K562 (cell line): Measurements from ENCODE around the gene SCTR. TPM values are rescaled to one million over a fixed set of nuclear protein-coding genes. Genes with fewer than 3 reads are reported as not detected.

ENCODE experiments used
- ATAC-seq: fragments of 200-7000 bp; cut with Tn5 transposase; 3 replicates; pipeline ENCODE4 v1.9.1; 2020; ENCODE audit warnings: moderate library complexity
- BruUV-seq: library from RNA; stranded (reverse); fragments of 400-500 nt; replicated peaks from 2 replicates; lab custom pipeline; 2021; lab: Mats Ljungman, UMichigan
- CTCF ChIA-PET: fragments of 300-600 bp; formaldehyde crosslinking; extraction: SDS; loops from one replicate; lab custom pipeline; 2021; ENCODE audit warnings: low intra/inter-chr PET ratio; lab: Yijun Ruan, JAX
- POLR2A ChIA-PET: fragments of 300-600, 350-650 bp; sonication (Branson Sonifier 250); formaldehyde crosslinking; extraction: SDS; loops from one replicate; lab custom pipeline; 2021; ENCODE audit warnings: antibody characterized with exemption, inconsistent platforms; lab: Yijun Ruan, JAX
- DNase-seq, 4 experiments: peaks; one replicate each; pipeline versions ENCODE4 v3.0.0 to v3.0.0-alpha.2; 2011 to 2018; ENCODE audit warnings: low spot score in 3 of 4, mixed read lengths in 3 of 4; ENCODE audit errors: extremely low read depth in 1 of 4
- FAIRE-seq: peaks from 2 replicates; lab custom pipeline; 2011; peaks lifted over from hg19 to GRCh38; lab: Jason Lieb, UNC
- H2AFZ ChIP-seq: 2 replicates; pipeline ENCODE4 v1.6.0; 2011; ENCODE audit warnings: low read depth, low read length, control low read depth, inconsistent platforms
- H3K27ac ChIP-seq: fragments of 200-600 bp; 3 replicates; pipeline ENCODE4 v1.8.0; 2011; ENCODE audit warnings: low read depth, mild to moderate bottlenecking, control low read depth, inconsistent platforms, low read length, moderate library complexity, mixed read lengths; ENCODE audit errors: extremely low read depth
- H3K27me3 ChIP-seq, 2 experiments: fragments of 300-600 bp in 1 of 2; 2 replicates in 1 of 2; 3 replicates in 1 of 2; pipeline versions ENCODE4 v1.6.0 to v1.8.0; 2011; ENCODE audit warnings: inconsistent platforms in 2 of 2, low read length in 2 of 2, mild to moderate bottlenecking in 1 of 2, mixed read lengths in 1 of 2, moderate library complexity in 1 of 2; ENCODE audit not compliant: control insufficient read depth in 2 of 2, insufficient read depth in 2 of 2
- H3K36me3 ChIP-seq: fragments of 300-600 bp; 3 replicates; pipeline ENCODE4 v1.8.0; 2011; ENCODE audit warnings: mild to moderate bottlenecking, low read length, inconsistent platforms; ENCODE audit not compliant: control insufficient read depth, insufficient read depth
- H3K4me1 ChIP-seq, 2 experiments: fragments of 200-600 bp in 1 of 2; replicated peaks in 1 of 2; 2 replicates in 1 of 2; 3 replicates in 1 of 2; pipeline versions ENCODE4 v1.5.1 to v1.8.0; 2011; ENCODE audit warnings: inconsistent platforms in 2 of 2, low read length in 2 of 2, mild to moderate bottlenecking in 1 of 2, mixed read lengths in 1 of 2, moderate library complexity in 1 of 2; ENCODE audit not compliant: control insufficient read depth in 2 of 2, insufficient read depth in 2 of 2
- H3K4me2 ChIP-seq: 2 replicates; pipeline ENCODE4 v1.6.1; 2011; ENCODE audit warnings: low read length, control low read depth, inconsistent platforms, mixed read lengths; ENCODE audit not compliant: insufficient read depth
- H3K4me3 ChIP-seq: fragments of 200-600 bp; sonication (generic), shearing (Covaris generic); 2 replicates; pipeline ENCODE4 v1.5.1; 2016; ENCODE audit warnings: control low read depth, inconsistent platforms
- H3K79me2 ChIP-seq: fragments of 200-600 bp; 3 replicates; pipeline ENCODE4 v1.8.0; 2011; ENCODE audit warnings: low read length, inconsistent platforms; ENCODE audit not compliant: control insufficient read depth, insufficient read depth
- H3K9ac ChIP-seq, 2 experiments: 2 replicates each; pipeline versions ENCODE4 v1.6.0 to v1.6.1; 2011; ENCODE audit warnings: low read depth in 2 of 2, low read length in 2 of 2, control low read depth in 1 of 2, inconsistent platforms in 1 of 2, mild to moderate bottlenecking in 1 of 2, mixed read lengths in 1 of 2; ENCODE audit not compliant: insufficient read depth in 1 of 2
- H3K9me1 ChIP-seq: one replicate; pipeline ENCODE4 v1.6.0; 2011; ENCODE audit warnings: inconsistent platforms, mild to moderate bottlenecking, low read length, moderate library complexity; ENCODE audit not compliant: control insufficient read depth, insufficient read depth
- H3K9me3 ChIP-seq: replicated peaks from 2 replicates; pipeline ENCODE4 v1.5.1; 2011; ENCODE audit warnings: low read depth, low read length, inconsistent platforms; ENCODE audit not compliant: control insufficient read depth, insufficient read depth
- H4K20me1 ChIP-seq: replicated peaks from 2 replicates; pipeline ENCODE4 v1.6.1; 2011; ENCODE audit warnings: low read length, inconsistent platforms, mixed read lengths; ENCODE audit not compliant: control insufficient read depth, insufficient read depth
- BCLAF1 ChIP-seq, 2 experiments: fragments of 450-650 bp in 1 of 2; IDR thresholded peaks; 2 replicates each; pipeline ENCODE4 v1.6.1; 2011 to 2017; ENCODE audit warnings: low read depth in 2 of 2, antibody characterized with exemption in 1 of 2, borderline replicate concordance in 1 of 2, low read length in 1 of 2, mild to moderate bottlenecking in 1 of 2, mixed read lengths in 1 of 2; ENCODE audit not compliant: control insufficient read depth in 1 of 2
- CEBPZ ChIP-seq: fragments of 150-350 bp; IDR thresholded peaks from 2 replicates; pipeline ENCODE4 v1.6.1; 2014; ENCODE audit warnings: low read depth, mild to moderate bottlenecking, low read length, borderline replicate concordance
- CHD1 ChIP-seq: fragments of 200-600 bp; sonication (generic); IDR thresholded peaks from one replicate; pipeline ENCODE4 v1.6.1; 2012; ENCODE audit warnings: mild to moderate bottlenecking, moderate library complexity, low read length, inconsistent platforms
- NFRKB ChIP-seq: fragments of 450-650 bp; IDR thresholded peaks from 2 replicates; pipeline ENCODE4 v1.6.1; 2016; ENCODE audit warnings: low read depth
- PHB ChIP-seq: fragments of 250-450 bp; sonication (Bioruptor Pico); IDR thresholded peaks from 2 replicates; pipeline ENCODE4 v1.5.0; 2021
- POLR2AphosphoS5 ChIP-seq: IDR thresholded peaks from 2 replicates; pipeline ENCODE4 v1.6.1; 2011; ENCODE audit warnings: mild to moderate bottlenecking, low read depth, low read length, moderate library complexity; ENCODE audit not compliant: control insufficient read depth, insufficient read depth
- RAD51 ChIP-seq: fragments of 450-650 bp; IDR thresholded peaks from 2 replicates; pipeline ENCODE4 v1.7.1; 2016; ENCODE audit warnings: low read depth, mild to moderate bottlenecking, borderline replicate concordance
- SMAD4 ChIP-seq: fragments of 250-450 bp; sonication (Bioruptor Pico); conservative IDR thresholded peaks from 2 replicates; pipeline ENCODE4 v1.8.0; 2021; ENCODE audit warnings: inconsistent platforms, mild to moderate bottlenecking, moderate library complexity
- SNRNP70 ChIP-seq: fragments of 200-400 bp; formaldehyde crosslinking; optimal IDR thresholded peaks from 2 replicates; pipeline ENCODE3; 2017; ENCODE audit warnings: low read depth, low read length
- ZC3H4 ChIP-seq: sonication (generic); formaldehyde crosslinking; IDR thresholded peaks from 2 replicates; pipeline ENCODE4 v1.9.0; 2021; ENCODE audit warnings: missing genetic modification reagents, borderline replicate concordance
- ZNF165 ChIP-seq: fragments of 250-450 bp; sonication (Bioruptor Pico); IDR thresholded peaks from 2 replicates; pipeline ENCODE4 v1.4.0; 2020; ENCODE audit warnings: borderline replicate concordance
- WGBS: fragments of 100-300 bp; shearing (Covaris generic); methylation state at CpG from one replicate; pipeline ENCODE4 v1.1.6; 2016; ENCODE audit warnings: low coverage, mixed read lengths; ENCODE audit not compliant: insufficient coverage; ENCODE audit errors: missing lambda C conversion rate; 5-methylcytosine and 5-hydroxymethylcytosine counted together
- in situ Hi-C: fragments of 300-500 bp; cut with MboI; formaldehyde crosslinking; loops from 4 replicates; pipeline ENCODE4 v1.15.0; 2018; ENCODE audit warnings: inconsistent platforms, mixed read lengths
- intact Hi-C: fragments of 100-400 bp; cut with micrococcal nuclease; formaldehyde crosslinking; loops from 2 replicates; pipeline ENCODE4 v1.14.2; 2022
- polyA plus RNA-seq, 8 experiments: library from polyadenylated mRNA; depleted of rRNA in 4 of 8; stranded (reverse) in 5 of 8; unstranded in 3 of 8; fragments of >200 nt; fragmentation: Nextera tagmentation in 2 of 8; fragmentation: Illumina TruSeq in 1 of 8; extraction: Ambion mirVana in 2 of 8; extraction: Trizol in 1 of 8; gene quantifications; 2 replicates each; pipeline versions ENCODE4 v1.2.1 to v1.2.3, GENCODE V29; 2011 to 2014; ENCODE audit warnings: inconsistent platforms in 1 of 8, missing spikeins in 1 of 8
- total RNA-seq, 7 experiments: library from RNA; depleted of rRNA in 6 of 7; stranded (reverse); fragments of >200 nt in 6 of 7; fragmentation: Illumina TruSeq in 2 of 7; extraction: Trizol in 2 of 7; gene quantifications; 2 replicates each; pipeline versions ENCODE4 v1.2.1 to v1.2.3, GENCODE V29; 2011 to 2021; ENCODE audit warnings: low replicate concordance in 1 of 7
- TF ChIP-seq, protein P1 (sequence below): fragments of 450-650 bp; IDR thresholded peaks from 2 replicates; pipeline ENCODE4 v1.6.1; 2016; ENCODE audit warnings: antibody characterized with exemption

SCTR gene
- total and polyA plus RNA-seq, 9 of the 15 experiments (the other 6 are each of a cell fraction or from before 2014, with no cell fraction given), result not detected

DNA sequence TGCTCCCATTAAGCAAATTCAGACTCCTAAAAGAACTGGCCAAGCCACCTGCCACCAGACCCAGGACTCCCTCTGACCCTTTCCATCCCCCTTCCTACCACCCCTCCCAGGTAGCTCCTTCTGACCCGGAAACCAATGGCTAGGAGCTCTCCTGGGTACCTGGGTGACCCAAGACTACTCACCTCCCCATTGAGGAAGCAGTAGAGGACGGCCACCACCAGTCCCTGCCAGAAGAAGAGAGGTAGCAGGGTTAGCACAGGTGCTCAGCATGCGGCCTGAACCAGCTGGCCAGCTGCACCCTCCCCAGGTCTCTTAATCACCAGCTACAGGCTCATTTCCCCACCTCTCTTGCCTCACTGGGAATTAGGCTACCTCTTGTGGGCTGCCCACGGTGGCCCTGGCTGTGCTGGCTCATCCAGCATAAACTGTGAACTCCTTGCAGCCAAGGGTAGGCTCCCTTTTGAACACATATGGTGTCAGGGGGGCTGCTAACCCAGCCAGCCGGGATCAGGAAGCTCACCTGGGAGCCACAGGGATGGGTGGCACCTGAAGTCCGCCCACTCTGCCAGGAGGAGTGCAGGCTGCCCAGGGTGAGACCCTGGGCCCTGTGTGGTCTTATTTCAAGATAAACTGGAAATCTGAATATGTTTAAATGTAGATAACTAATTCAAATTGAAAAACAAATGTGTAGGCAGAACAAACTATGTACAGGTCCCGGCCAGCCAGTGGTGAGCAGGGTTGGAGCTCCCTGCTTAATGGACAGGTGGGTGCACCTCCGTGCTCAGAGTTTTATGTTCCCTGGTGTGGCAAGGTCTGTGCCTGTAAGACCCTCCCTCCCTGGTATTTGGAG lies 82.7 kb downstream of the SCTR start:
- H3K4me2 ChIP-seq, result no peak overlapping the region
- no peaks in the 10 kb centered on the region for H3K9me3 ChIP-seq
- H4K20me1 ChIP-seq, result peaks cover 6% of the 10 kb centered on the region; the same call in 1 of the 2 replicates
- no peak overlapping the region for H3K9ac ChIP-seq
- DNase-seq (no peak), ATAC-seq (no peak), FAIRE-seq (no peak)
- no peaks in the 10 kb centered on the region for H3K36me3 ChIP-seq
- no peaks in the 10 kb centered on the region for H3K79me2 ChIP-seq
- H3K4me3 ChIP-seq, result no peak overlapping the region
- intact Hi-C loops (no loop called here), in situ Hi-C loops (no loop called here)
- no peaks in the 10 kb centered on the region for H3K9me1 ChIP-seq
- POLR2A ChIA-PET, result interaction anchor here (0.8 to 1.3 kb wide), 3 partner anchors 9 to 41 kb away, joined by 3 to 7 read pairs (median 4); no protein-coding TSS in a partner anchor
- no TSS peak for BruUV-seq
- CTCF ChIA-PET, result no interaction called here
- peaks cover 0 to 4% of the 10 kb centered on the region in 2 experiments; a peak in 1 of 5 replicates for H3K4me1 ChIP-seq
- no peak overlapping the region for H3K27ac ChIP-seq
- H3K27me3 ChIP-seq, result peaks cover 15 to 50% of the 10 kb centered on the region in 2 experiments
- H2AFZ ChIP-seq, result no peak overlapping the region
- 2% methylated on average over 8 of the region's 8 CpGs for WGBS
- TF ChIP-seq ZNF165 (CRISPR knock-in tag) (no peak), BCLAF1 (IDR thresholded peaks at IDR 0.05; ENCODE audit: borderline replicate concordance in 1 of 2, control insufficient read depth in 1 of 2, low read depth in 2 of 2, low read length in 1 of 2) (no peak), SNRNP70 (no peak), SMAD4 (CRISPR knock-in tag) (no peak), NFRKB (no peak), PHB (CRISPR knock-in tag) (no peak), POLR2AphosphoS5 (no peak), CHD1 (no peak), RAD51 (no peak), CEBPZ (no peak), ZC3H4 (CRISPR knock-in tag) (no peak)
- TF ChIP-seq, protein P1, sequence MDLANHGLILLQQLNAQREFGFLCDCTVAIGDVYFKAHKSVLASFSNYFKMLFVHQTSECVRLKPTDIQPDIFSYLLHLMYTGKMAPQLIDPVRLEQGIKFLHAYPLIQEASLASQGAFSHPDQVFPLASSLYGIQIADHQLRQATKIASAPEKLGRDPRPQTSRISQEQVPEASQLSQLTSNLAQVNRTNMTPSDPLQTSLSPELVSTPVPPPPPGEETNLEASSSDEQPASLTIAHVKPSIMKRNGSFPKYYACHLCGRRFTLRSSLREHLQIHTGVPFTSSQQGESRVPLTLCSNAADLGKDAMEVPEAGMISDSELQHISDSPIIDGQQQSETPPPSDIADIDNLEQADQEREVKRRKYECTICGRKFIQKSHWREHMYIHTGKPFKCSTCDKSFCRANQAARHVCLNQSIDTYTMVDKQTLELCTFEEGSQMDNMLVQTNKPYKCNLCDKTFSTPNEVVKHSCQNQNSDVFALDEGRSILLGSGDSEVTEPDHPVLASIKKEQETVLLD, result no peak
